Bone marrow (tissue), 2 donors: ENCODE results near the gene PPHLN1.

Experiments used
- DNase-seq, 2 donors: peaks; one replicate each; lab custom pipeline; 2025; lab: John Stamatoyannopoulos, UW

Gene PPHLN1

DNA sequence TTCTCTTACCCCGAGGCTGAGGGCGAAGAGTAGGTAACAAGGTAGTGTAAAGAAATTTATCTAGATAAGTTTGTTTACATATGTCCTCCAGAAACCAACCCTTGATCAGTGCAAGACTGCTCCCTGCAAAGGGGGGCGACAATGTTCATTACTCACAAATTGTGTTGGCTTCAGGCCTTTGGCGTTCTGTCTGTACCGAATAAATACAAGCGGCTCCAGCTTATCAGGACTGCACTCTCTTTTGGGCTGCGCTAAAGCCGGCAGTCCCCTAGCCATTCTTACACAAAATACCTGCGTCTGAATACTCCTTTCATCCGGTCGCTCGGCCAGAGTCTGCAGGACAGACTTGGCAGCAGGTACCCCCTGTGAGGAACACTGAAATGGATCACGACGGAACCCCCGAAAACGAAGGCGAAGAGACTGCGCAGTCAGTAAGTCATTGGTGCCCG, 116.4 kb downstream of the PPHLN1 start:
- no peak for DNase-seq

DNA sequence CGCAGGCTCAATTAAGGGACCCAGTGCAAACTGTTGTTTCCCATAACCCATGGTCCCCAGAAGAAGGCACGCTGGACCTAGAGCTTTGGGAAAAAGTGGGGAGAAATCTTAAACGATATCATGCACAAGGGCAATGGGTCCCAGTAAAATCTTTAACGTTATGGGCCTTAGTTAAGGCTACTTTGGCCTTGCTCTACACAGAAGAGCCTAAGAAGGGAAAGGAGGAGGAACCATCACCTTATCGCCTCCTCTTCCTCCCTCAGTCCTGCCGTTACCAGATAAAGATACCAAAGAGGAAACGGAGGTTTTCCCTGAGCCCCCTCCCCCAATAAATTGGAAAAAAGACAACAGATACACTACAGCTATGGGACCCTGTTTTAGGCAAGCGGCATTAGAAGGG, 116.9 kb downstream of the PPHLN1 start:
- no peak for DNase-seq

DNA sequence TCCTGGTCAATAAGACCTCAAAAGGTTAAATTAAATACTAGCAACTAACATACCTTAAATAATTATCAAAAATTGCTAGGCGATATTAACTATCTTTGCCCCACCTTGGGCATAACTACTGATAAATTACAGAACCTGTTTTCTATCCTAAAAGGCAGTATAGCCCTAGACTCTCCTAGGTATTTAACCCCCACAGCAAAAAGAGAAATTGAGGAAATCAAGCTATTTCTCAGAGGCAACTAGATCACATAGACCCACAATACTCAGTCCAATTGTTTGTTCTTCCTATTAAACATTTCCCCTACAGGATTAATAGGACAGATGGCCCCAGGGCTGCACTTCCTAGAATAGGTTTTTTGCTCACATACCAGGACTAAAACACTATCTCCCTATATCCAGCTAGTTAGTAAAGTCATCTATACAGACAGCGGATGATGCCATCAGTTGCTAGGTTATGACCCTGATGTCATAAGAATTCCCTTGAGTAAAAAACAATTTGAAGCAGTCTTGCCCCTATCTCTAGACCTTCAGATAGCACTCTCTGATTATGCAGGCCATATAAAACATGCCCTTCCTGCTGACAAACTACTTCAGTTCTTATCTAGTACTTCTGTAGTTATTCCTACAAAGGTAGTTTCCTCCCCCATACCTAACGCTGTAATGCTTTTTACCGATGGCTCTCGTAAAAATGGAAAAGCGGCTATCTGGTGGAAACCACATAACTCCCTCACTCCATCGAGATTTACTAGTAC, 118.4 kb downstream of the PPHLN1 start:
- no peak for DNase-seq

DNA sequence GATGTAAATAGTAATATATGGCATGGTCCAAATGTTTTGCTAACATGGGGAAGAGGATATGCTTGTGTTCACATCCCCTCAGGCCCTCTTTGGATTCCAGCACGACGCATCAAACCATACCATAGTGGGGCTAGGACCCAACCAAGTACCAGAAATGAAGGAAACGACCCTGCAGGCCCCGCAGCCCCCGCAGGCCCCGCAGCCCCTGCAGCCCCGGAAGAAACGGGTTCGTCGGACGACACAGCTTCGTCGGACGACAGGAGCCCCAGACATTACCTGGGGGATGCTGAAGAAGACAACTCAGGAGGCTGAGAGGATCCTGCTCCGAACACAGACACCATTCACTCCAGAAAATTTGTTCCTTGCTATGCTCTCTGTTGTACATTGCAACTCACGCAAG, 119.9 kb downstream of the PPHLN1 start:
- DNase-seq = no peak

DNA sequence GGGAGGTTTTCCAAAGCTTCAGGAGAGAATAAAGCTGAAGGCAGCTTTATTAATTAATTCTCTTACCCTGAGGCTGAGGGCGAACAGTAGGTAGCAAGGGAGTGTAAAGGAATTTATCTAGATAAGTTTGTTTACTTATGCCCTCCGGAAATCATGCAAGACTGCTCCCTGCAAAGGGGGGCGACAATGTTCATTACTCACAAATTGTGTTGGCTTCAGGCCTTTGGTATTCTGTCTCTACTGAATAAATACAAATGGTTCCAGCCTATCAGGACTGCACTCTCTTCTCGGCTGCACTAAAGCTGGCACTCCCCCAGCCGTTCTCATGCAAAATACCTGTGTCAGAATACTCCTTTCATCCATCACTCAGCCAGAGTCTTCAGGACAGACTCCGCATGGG, 120.8 kb downstream of the PPHLN1 start:
- DNase-seq = no peak

DNA sequence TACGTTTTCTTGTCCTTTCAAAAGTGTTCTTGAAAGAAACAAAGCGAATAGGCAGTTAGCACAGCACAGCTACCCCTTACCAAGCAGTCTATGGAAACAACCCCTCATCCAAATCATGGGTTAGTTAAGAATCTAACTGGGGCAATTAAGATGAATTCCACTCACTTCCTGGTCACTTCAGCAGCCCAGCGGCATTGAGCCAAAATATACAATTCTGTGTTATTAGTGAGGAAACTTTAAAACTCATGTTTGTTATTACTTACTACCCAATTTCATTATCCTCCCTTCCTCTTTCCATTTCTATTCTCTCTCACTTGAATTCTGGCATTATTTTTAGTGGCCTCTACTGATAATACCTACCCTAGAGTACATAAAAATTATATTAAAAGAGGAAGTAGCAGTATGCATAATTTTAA, 121.4 kb downstream of the PPHLN1 start:
- DNase-seq = no peak

DNA sequence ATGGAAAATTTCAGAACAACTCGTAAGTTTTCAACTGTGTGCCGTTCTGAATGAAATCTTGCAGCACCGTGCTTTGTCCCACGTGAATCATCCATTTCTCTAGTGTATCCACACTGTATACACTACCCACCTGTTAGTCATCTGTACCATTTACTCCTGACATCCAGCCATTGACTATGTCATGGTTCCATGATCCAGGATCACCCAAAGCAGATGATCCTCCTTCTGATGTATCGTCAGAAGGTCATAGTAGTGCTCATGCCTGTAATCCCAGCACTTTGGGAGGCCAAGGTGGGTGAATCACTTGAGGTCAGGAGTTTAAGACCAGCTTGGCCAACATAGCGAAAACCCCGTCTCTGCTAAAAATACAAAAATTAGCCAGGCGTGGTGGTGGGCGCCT, 122.9 kb downstream of the PPHLN1 start:
- DNase-seq = no peak

DNA sequence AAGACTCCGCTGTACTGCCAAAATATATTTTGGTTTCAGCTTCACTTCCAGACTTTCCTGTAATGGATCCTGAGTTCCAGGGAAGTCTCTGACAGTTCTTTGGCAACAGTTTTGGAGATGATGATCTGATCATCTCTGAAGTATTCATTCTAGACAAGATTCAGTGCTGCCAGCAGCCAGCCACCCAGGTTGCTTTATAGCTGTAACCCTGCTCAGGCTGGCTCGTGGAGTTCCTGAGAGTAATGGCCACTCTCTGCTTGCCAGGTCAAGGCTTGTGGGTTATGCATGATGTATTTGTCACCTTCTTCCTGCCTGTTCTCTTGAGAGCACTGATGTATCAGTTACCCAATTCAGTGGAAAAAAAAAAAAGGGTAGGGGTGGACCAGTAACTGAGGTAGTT, 124.3 kb downstream of the PPHLN1 start:
- no peak for DNase-seq

DNA sequence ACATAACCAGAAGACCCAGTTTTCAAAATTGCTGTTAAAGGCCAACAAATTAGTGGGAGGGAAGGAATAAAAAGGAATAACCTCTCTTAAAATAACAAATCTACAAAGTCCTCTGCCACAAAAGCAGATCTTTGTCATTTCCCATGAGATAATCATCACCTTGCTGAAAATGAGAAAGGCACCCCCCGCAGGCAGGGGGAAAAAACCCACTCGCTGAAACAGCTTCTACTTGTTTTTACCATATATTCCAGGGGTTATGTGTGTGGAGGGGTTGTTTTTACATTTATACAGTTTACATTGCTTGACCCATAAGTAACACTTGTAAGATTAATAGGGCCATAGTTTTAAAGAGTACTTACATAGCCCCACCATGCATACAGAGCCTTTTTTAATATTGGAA, 132.6 kb downstream of the PPHLN1 start:
- no peak for DNase-seq

DNA sequence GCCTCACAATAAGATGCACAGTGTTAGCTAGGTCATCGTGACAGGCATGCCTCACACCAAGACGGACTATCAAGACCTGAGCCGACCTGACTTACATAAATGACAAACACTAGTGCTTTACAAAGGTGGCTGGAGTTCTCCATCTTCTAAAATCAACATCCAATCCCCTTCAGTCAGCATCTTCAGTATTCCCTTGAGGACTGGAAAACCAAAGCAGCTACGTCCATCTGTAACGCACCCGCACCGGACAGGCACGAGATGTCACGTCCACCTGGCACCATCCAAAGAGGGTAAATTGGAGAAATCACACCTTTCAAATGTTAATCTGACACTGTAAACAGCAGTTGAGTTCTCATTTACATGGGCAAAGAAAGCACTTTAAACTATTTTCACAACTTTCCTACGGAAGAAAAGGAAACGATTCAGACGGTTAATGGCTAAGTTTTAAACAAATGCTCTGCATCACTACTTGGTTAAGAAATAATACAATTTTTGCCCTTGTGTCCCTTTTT, 133.4 kb downstream of the PPHLN1 start:
- DNase-seq = no peak

DNA sequence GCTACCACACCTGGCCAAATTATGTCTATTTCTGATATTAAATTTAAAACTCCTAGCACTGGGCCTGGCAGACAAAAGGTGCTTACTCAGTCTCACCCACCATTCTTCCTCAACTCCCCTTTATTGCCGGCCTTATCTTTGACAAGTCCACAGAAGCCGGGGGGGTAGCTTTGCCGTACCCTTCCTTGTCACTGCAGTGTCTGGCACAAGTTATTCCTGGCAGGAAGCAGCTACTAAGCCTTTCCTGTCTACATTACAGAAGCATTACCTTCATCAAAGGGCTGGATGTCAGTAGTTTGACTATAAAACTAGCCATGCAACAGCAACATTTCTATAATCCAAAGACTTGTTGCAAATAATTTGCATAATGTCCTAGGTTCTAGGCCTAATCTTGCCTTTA, 136.5 kb downstream of the PPHLN1 start:
- DNase-seq = no peak

DNA sequence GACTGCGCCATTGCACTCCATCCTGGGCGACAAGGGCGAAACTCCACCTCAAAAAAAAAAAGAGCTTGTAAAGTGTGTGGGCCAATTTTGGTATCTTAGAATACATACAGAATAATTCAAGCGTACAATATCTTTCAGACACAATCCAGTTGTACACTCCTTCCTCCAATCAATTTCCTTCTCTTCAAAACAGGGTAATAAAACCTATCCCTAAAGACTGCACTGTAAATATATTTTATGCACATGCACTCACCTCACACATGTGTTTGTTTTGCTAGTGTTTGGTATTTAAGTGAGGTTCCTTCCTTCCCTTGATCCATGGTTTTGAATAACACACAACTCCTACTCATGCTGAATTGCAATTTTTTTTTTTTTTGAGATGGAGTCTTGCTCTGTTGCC, 137.7 kb downstream of the PPHLN1 start:
- DNase-seq = no peak

DNA sequence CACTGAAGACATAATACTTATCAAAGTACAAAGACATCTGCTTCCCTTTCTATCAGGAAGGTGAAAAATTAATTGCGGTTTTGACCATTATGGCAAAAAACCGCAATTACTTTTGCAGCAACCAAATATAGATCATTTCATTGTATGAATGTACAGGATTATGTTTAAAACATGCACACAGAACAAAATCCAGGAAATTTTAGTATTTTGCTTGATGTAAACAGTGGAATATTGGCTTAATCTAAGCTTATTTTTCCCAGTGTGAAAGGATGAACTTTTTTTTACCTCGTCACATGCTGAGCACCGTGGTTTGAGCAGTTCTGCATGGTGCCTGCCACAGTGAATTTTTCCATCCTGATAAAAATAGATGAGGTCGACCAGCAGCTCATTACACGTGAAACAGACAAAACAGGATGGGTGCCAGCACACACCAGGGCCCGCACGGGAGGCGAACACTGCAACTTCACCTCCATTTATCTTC, 142.4 kb downstream of the PPHLN1 start:
- peak in 1 of 2 donors; percentile 5 for DNase-seq

DNA sequence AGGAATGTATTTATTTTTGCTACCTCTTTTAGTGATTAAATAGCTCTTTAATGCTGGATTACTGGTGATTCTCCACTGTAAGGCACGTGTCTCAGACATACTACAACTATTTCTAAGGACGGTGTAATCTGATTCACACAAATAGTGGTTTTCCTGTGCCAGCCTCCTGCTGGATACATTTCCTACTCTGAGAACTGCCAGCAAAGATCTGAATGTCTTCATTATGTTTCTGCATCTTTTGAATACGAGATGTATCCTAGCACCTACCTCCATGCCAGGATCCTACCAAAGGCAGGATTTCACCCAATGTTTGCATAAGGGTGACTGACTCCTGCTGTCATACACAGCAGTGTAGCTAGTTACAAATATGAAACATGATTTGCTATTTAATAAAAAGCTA, 143.0 kb downstream of the PPHLN1 start:
- no peak for DNase-seq

DNA sequence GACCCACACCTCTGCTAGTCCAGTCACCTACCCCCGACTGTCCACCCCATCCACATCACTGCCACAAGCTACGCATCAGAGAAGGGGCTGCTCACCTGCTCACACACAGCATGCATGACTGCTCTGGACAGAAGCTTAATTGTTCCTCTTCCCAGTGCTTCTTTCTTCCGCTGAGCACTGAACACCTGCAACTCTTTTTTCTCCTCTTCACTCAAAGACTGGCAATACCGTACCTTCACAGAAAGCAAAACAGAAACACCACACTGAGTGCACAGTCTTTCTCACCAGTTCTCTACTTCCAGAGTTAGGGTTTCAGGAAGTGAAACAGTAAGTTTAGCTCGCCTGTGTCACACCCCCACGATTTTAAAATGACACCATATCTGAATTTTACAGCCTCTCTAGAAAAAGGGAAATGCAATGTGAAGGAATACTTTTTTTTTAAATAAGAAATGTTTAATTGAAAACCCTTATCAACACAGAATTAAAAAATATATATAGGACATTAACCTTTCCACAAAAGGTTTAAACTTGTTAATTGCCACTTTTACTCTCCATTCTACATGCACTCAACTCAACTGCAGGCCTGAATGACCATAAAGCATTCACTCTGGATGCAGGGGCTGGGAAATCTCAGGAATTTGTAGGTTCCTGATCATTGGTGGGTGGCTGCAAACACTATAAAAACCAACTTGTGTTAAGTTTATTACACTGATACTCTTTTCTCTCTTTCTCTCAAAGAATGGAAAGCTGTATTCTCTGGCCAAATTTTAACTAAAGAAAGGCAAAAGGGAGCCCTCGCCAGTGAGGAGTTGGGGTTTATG, 143.6 kb downstream of the PPHLN1 start:
- DNase-seq = peak in 1 of 2 donors; percentile 71

DNA sequence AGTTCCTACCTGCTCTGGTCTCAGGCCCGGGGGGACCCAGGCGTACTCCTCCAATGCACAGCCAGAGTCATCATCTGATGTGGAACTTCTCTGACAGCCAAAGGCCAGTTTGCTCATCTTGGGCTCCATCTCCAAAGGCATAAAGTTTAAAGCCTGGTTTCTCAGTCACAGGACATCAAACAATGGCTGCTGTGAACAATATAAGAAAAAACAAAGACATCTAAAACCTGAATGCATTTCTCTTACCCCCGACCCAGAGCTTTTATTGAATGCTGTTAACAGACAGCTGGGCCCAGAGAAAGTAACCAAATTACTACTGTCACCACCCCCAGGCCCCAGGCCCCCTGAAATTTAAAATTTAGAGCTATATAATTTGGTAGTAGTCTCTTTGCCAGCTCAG, 146.4 kb downstream of the PPHLN1 start:
- no peak for DNase-seq

DNA sequence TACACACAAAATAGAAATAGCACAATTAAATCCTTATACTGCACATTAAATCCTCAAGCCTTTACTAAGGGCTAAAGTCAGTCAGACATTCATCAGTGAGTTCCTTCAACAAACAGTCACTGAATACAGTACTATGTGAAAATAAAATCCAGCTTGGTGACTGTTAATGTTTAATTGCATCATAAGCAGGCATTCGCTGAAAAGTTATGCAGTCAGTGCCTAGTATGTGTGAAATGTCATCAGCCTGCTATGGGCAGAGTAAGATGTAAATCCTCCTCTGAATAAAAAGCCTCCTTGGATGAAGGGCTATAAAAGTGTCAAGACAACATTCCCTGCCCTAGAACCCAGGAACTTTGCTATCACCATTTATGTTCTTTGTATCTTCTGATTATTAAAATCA, 147.2 kb downstream of the PPHLN1 start:
- no peak for DNase-seq

DNA sequence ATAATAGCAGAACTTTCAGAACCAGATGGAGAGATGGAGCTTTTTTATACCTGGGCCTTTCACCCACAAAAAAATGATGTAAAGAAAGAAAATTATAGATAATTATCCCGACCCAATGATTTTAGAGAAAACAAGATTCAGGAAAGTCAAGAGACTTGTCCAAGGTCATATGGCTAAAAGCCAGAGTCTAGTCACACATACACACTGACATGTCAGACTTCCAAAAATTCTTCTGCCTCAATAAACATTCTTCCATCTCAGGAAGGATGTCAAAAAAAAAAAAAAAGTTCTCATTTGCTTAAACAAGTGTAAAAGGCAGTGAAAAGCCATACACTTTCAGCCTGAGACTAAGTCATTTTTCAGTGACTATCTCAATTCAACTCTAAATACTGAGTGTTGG, 147.6 kb downstream of the PPHLN1 start:
- DNase-seq = no peak

DNA sequence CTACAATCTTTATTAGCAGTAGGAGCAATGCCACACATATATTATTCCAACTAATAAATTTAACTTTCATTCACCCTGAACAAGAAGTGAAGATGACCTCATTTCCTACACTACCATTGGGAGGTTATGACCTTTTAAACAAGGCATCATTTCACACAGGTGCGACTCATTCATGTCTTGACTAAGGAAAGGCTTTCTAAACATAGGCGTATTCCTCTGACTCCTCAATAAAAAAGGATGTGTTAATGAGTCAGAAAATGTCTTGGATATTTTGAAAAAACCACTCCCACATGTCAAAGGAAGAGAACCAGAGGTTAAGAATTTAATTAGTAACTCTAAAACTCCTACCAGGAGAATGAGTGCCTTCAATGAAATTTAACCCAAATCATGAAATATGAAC, 148.4 kb downstream of the PPHLN1 start:
- no peak for DNase-seq

DNA sequence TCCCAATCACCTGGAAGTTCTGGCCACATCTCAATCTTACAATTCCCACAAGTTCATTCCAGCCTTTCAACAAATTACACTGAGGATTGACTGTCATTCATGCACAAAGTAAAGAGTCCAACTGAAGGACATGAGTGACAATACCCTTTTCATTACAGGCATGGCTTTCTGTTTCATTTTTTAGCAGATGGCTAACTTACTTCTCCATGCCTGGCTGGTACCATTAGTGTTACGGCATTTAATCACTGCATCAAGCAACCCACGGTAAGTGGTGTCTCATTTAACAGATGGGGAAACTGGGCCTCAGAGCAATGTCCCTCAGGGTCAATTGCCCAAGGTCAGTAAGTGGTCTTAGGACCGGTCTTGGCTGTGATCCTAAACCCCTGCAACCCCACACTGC, 149.1 kb downstream of the PPHLN1 start:
- no peak for DNase-seq

DNA sequence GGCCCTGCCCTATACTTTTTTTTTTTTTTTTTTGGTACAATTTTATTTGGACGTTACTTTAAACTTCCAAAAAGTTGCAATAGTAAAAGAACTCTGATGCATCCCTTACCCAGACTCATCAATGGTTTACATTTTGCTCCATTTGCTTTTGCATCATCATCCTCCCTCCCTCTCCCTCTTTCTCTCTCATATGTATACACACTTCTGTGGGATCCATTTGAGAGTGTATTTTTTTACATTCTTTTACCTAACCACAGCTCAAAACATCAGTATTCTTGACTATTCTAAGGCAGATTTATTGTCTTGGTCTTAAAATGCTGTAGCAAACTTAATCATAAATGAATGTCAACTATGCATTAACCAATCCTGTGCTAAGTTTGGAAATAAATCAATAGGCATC, 152.0 kb downstream of the PPHLN1 start:
- DNase-seq = no peak

DNA sequence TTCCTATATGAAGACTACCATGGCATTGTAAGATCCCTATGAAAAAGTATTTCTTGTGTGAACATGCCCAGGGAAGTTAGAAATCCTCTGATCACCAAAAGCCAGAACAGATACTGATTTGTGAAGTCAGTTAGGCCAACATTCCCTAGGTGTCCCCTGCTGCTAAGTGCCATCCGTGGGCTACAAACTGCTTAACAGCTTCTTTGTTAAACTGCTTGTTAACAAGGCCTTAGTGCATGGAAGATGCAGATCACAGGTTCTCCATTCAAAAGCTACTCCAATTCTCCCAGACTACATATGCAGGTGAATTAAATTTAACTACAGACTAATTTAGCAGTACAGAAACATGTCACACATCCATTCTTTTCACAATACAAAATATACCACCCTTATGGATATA, 155.4 kb downstream of the PPHLN1 start:
- DNase-seq = no peak
